Measurements from ENCODE around the gene GPT2. TPM values are rescaled to one million over a fixed set of nuclear protein-coding genes. Genes with fewer than 3 reads are reported as not detected.
"Not testable (repeated sequence)": the region's sequence is repeated elsewhere in the genome, so short reads cannot be mapped to it uniquely, and the experiment has no call there.

Gene GPT2
- total RNA-seq, 1 donor from 2014 or later: 25.7 TPM

DNA sequence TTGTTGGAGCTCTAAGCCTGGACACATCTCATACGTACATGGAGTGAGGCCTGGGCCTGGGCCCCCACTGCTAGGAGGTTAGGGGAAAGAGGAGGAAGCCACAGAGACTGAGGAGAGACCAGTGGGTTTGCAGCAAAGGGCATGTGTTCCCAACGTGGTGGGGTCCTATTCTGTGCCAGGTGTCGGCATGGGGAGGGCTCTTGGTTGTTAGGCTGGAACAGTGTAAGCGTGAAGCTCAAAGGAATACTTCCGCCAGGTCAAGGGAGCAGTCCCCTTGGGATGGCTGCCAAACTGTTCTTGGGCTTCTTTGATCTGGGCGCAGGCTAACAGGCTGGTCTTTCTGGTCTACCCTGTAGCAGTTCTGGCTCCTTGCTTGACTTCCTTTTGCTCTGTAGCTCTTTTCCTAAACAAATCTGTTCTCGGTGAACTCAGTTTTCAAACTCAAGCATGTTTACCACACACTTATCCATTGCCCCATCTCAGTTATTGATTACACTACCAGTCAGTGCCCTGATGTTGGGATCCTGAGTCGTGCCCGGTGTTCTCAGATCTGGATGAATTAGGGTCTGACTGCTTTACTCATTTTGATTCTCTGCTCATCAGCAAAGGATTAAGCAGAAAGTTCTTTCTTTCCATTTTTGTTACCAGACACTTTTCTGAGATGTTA lies 36.4 kb downstream of the GPT2 start:
- peak; percentile 4 for DNase-seq (ENCODE audit: low read depth)

- DNase-seq (ENCODE audit: low read depth): no peak
These were observed 38.1 kb downstream of the GPT2 start for GRCh38 chr16:46922239-46922638.

DNA sequence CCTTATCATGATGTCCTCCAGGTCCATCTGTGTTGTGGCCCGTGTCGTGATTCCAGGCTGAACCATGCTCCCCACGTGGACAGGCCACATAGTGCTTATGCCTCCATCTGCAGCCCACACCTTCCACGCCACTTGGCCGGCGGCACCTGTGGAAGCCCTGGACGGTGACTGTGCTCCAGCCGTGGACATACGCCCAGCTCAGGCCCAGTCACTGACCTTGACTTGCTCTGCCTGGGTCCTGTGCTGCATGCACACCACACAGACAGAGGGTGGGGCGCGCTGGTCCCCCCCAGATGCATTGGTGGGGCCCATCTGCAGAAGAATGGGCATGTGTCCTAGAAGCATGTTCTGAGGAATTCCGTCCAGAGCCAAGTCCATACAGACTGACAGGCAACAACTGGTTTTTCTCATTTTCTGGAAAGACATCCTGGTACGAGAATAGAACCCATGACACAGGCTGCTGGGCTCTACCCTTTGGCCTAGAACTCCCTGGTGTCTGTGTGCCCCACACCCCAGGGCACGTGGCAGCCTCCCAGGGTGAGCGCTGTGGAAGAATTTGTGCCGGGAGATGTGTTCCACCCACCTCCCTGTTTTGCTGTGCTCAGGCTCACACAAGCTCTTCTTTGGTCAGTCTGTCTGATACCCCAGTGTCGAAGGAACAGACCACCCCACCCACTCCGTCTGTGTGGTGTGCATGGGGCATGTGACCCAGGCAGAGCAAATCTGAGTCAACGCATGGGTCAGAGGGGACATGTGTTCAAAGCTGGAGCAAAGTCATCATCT lies 39.5 kb downstream of the GPT2 start:
- DNase-seq (ENCODE audit: low read depth): no peak

- DNase-seq (ENCODE audit: low read depth): no peak
These were observed 40.2 kb downstream of the GPT2 start for GRCh38 chr16:46924402-46924801.

DNA sequence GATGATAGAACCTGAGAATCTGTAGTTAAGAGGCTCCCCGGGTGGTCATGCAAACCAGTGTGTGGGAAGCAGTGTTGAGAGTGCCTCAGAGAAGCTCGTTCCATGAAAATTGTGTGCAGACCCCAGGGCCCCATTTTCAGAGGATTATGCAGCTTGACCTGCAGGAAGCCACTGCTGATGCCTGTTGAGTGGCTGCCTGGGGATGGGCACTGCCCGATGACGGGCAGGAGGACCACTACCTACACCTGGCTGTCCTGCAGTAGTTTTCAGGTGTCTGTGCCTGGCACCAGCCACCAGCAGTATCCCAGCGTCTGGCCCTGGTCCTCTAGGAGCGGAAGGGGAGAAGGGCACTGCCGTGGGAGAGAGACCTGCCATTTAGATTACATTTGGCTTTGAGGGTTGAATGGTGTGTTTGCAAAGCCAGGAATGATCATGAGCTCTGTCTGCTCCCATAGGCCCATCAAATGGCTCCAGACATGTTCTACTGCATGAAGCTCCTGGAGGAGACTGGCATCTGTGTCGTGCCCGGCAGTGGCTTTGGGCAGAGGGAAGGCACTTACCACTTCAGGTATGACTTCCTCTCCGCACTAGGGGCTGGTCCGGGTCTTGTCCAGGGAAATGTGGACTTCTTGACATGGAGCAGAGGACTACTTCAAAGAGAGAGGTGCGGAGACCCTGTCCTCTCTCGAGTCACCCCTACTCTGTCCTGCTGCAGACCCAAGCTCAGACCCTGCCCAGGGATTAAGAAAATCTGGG lies 42.5 kb downstream of the GPT2 start:
- DNase-seq (ENCODE audit: low read depth): no peak

- DNase-seq (ENCODE audit: low read depth): no peak
These were observed 43.1 kb downstream of the GPT2 start for GRCh38 chr16:46927273-46927672.

- DNase-seq (ENCODE audit: low read depth): no peak
These were observed 44.6 kb downstream of the GPT2 start for GRCh38 chr16:46928811-46929210.

DNA sequence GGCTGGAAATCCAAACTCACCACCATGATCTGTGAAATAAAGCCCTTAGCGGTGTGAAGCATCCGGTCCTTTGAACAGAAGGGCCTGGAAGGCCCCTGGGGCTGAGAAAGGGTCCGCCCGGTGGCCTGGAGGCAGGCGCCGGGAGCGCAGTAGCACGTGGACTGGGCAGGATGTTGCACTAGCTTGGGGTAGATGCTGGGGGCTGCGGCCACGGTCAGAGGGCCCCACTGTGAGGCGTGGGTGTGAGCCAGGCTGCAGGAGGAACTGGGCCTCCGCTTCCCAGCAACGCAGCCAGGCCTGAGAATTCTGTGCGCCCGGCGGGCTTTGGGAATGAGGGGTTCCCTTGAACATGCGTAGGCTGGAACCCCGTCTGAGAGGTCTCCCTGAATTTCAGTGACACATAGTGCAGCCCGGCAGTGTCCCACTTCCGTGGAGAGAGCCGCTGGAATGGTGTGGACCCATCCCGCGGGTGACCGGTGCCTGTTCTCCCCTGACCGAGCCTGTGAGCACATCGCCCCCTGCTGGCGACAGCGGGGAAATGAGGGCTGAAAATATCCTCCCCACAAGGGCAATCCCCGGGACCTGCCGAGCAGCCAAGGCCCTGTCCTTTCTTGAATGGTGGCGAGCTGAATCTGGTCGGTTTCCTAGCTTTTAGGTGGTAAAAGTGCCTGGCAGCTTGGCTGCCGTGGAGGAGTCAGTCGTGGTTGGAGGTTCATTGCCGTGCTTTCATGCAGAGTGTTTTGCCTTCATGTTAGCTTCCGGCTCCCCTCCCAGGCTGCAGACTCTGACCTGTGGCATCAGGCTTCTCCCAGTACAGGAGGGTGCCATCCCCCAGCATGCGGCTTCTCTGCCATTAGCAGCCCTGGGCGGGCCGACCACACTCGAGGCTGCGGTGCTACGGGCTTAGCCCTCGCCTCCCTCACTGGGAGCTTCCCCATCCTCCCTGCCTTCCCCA lies 45.5 kb downstream of the GPT2 start:
- peak; percentile 26 for DNase-seq (ENCODE audit: low read depth)

- no peak for DNase-seq (ENCODE audit: low read depth)
These were observed 46.7 kb downstream of the GPT2 start for GRCh38 chr16:46930861-46931260.

DNA sequence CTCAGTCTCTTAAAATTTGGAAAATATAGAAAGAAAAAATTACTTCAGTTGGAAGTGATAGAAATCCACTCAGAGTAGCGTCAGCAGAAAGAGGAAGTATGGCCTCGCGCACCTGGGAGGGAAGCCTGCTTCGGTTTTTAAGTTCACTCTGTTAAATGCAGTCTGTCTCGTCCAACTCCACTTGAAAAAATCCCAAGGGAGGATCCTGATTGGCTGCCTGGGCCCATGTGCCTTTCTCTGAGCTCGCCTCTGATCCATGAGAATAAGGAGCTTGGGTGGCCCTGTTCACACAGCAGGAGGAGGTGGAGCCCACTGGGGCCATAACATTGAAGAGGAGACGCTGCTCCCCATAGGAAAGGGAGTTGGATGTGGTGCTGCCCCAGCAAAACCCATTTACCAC lies 48.6 kb downstream of the GPT2 start:
- DNase-seq (ENCODE audit: low read depth): no peak

GRCh38 chr16:46937536-46937935 lies 53.4 kb downstream of the GPT2 start:
- DNase-seq (ENCODE audit: low read depth): no peak

- DNase-seq (ENCODE audit: low read depth): not testable (repeated sequence)
These were observed 60.6 kb downstream of the GPT2 start for GRCh38 chr16:46944713-46945112.

GRCh38 chr16:46947900-46948547 lies 63.9 kb downstream of the GPT2 start:
- DNase-seq (ENCODE audit: low read depth): peak; percentile 44

- no peak for DNase-seq (ENCODE audit: low read depth)
These were observed 64.5 kb downstream of the GPT2 start for GRCh38 chr16:46948548-46949166.

- peak; percentile 18 for DNase-seq (ENCODE audit: low read depth)
These were observed 65.2 kb downstream of the GPT2 start for GRCh38 chr16:46949241-46949892.

GRCh38 chr16:46950009-46950408 lies 65.8 kb downstream of the GPT2 start:
- no peak for DNase-seq (ENCODE audit: low read depth)

DNA sequence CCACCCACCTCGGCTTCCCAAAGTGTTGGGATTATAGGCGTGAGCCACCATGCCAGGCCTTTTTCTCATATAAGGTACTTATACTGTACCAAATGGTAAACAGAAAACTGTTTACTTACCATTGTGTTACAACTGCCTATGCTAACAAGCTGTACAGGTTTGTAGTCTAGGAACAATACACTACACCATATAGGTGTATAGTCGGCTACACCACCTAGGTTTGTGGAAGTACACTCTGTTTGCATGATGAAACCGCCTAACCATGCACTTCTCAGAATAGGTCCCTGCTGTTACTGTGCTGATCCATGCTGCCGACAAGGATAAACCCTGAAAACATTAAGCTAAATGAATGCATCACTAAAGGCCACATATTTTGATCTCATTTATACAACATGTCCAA lies 70.4 kb downstream of the GPT2 start:
- DNase-seq (ENCODE audit: low read depth): no peak

DNA sequence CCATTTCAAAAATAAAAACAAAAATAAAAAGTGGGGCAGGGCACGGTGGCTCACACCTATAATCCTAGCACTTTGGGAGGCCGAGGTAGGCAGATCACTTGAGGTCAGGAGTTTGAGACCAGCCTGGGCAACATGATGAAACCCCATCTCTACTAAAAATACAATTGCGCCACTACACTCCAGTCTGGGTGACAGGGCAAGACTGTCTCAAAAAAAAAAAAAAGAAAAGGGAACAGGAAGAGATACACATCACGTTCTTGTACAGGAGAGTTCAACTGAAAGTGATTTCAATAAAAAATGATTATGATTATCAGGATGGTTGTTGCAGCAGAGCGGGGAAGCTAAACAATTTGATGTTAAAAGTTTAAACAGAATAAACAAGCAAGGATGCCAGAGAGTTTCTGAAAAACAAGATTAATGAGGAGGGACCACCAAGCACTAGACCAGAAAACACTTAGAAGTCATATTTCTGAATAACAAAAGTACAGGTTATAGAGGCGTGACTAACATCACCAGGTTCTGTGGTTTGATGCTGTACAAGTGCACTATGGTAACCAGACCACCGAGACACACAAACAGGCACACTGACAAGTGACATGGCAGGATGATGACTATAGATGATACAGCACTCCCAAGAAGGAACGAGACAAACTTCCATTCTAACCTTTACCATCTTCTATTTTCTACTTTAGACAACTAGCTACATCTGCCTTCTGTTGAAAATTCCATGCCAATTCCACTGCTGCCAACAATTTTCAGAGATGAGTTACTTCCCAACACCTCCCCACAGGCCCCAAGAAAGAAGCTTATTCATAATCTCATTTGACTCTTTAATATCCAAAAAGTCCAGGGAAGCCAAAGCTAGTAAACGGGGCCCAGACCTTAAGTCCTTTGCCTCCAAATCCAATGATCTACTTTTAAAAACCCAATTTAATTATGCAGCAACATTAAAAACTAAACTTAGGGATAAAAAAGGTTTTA lies 77.5 kb downstream of the GPT2 start:
- no peak for DNase-seq (ENCODE audit: low read depth)

GRCh38 chr16:46962629-46963028 lies 78.5 kb downstream of the GPT2 start:
- no peak for DNase-seq (ENCODE audit: low read depth)
